HL-60 (cell line): ENCODE data around the gene NKD2.

Source experiments
- DNase-seq, 2 experiments: peaks; one replicate each; pipeline ENCODE4 v3.0.0-alpha.2; 2010 to 2020; ENCODE audit warnings: low read depth in 1 of 2, low spot score in 1 of 2
- H3K27ac ChIP-seq: fragments of 250-450 bp; sonication (Bioruptor Pico); replicated peaks from 2 replicates; pipeline ENCODE4 v1.5.1; 2020; ENCODE audit warnings: mild to moderate bottlenecking, moderate library complexity
- H3K27me3 ChIP-seq: fragments of 250-450 bp; sonication (Bioruptor Pico); 2 replicates; pipeline ENCODE4 v1.5.1; 2021; ENCODE audit warnings: mild to moderate bottlenecking, moderate library complexity; ENCODE audit not compliant: insufficient read depth, poor library complexity, severe bottlenecking
- H3K4me3 ChIP-seq: replicated peaks from 2 replicates; pipeline ENCODE4 v1.5.1; 2011; ENCODE audit warnings: mild to moderate bottlenecking, control low read depth, low read length; ENCODE audit not compliant: insufficient read depth
- CTCF ChIP-seq: IDR thresholded peaks from one replicate; pipeline ENCODE4 v1.5.1; 2011; ENCODE audit warnings: low read length, control low read depth, inconsistent platforms; ENCODE audit not compliant: insufficient read depth
- GABPA ChIP-seq: IDR thresholded peaks from 2 replicates; pipeline ENCODE4 v1.6.1; 2012; ENCODE audit warnings: low read depth
- POLR2AphosphoS5 ChIP-seq: IDR thresholded peaks from 2 replicates; pipeline ENCODE4 v1.6.1; 2012; ENCODE audit warnings: low read depth
- SPI1 ChIP-seq: IDR thresholded peaks from 2 replicates; pipeline ENCODE4 v1.6.1; 2012; ENCODE audit warnings: low read depth, mild to moderate bottlenecking, borderline replicate concordance
- TF ChIP-seq, protein P1 (sequence below): IDR thresholded peaks from 2 replicates; pipeline ENCODE4 v1.6.1; 2012; ENCODE audit warnings: low read depth; ENCODE audit not compliant: insufficient replicate concordance

Gene NKD2

DNA sequence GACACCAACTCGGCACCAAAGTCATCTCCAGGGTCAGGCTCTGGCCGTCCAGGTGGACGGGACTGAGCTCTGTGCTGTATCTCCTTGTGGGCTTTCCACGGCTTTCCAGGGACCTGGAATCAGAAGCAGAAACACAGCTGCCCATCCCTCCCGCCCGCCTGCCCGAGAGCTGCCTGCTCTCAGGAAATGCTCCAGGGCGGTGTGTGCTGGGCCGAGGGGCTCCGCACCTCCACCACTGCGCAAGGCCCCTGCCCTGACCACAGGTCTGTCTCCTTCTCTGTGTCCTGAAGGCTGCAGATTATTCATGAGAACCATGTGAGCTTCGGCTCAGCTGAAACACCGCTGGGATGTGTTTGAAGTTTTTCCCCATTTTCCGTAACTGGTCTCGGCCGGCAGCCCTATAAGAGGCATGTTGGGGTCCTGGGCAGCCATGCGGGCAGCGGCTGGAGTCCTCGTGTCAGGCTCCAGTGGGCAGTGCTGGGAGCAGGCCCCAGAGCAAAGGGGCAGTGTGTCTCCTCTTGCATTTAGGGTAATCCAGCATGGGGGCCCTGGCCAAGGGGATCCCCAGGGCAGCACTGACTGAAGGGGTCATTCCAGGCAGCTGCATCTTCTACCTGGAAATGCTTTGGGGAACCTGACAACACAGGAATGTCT lies 22.8 kb downstream of the NKD2 start:
- DNase-seq: no peak
- no peaks in the 10 kb centered on the region for H3K27me3 ChIP-seq

GRCh38 chr5:1032011-1032410 lies 23.4 kb downstream of the NKD2 start:
- DNase-seq: no peak
- TF ChIP-seq SPI1 (no peak), POLR2AphosphoS5 (no peak), CTCF (no peak), GABPA (no peak)
- TF ChIP-seq, protein P1, sequence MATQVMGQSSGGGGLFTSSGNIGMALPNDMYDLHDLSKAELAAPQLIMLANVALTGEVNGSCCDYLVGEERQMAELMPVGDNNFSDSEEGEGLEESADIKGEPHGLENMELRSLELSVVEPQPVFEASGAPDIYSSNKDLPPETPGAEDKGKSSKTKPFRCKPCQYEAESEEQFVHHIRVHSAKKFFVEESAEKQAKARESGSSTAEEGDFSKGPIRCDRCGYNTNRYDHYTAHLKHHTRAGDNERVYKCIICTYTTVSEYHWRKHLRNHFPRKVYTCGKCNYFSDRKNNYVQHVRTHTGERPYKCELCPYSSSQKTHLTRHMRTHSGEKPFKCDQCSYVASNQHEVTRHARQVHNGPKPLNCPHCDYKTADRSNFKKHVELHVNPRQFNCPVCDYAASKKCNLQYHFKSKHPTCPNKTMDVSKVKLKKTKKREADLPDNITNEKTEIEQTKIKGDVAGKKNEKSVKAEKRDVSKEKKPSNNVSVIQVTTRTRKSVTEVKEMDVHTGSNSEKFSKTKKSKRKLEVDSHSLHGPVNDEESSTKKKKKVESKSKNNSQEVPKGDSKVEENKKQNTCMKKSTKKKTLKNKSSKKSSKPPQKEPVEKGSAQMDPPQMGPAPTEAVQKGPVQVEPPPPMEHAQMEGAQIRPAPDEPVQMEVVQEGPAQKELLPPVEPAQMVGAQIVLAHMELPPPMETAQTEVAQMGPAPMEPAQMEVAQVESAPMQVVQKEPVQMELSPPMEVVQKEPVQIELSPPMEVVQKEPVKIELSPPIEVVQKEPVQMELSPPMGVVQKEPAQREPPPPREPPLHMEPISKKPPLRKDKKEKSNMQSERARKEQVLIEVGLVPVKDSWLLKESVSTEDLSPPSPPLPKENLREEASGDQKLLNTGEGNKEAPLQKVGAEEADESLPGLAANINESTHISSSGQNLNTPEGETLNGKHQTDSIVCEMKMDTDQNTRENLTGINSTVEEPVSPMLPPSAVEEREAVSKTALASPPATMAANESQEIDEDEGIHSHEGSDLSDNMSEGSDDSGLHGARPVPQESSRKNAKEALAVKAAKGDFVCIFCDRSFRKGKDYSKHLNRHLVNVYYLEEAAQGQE: no peak
- H3K27ac ChIP-seq: no peak overlapping the region
- H3K4me3 ChIP-seq: no peak overlapping the region
- no peaks in the 10 kb centered on the region for H3K27me3 ChIP-seq

More for the DNA sequence above, 22.8 kb downstream of the NKD2 start:
- Histone ChIP-seq H3K4me3 (no peak overlapping the region), H3K27ac (no peak overlapping the region)
- TF ChIP-seq POLR2AphosphoS5: no peak
- TF ChIP-seq CTCF: no peak
- no peak for TF ChIP-seq GABPA
- TF ChIP-seq, protein P1: no peak
- TF ChIP-seq SPI1: no peak

DNA sequence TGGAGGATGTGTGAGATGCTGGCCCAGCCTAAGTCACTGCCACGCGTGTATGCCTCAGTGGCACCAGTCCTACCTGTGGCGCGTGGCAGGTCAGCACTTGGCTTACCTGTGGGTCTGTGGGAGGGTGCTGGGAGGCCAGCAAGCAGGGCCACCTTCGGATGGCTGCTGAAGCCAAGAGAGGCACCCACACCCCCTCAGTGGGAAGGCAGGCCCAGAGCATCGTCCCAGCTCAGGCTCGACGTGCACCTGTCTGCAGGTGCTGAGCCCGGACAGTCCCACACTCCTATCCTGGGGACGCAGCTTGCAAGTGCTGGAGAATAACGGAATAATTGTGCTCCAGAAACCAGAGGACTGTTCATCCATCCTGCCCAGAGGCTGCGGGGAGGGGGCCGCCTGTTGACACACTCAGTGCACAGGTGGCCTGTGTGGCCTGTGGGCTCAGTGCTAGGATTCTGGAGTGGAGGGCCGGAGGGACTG lies 24.0 kb downstream of the NKD2 start:
- Histone ChIP-seq H3K4me3 (no peak overlapping the region), H3K27me3 (no peaks in the 10 kb centered on the region), H3K27ac (no peak overlapping the region)
- DNase-seq: no peak
- TF ChIP-seq, protein P1: no peak
- no peak for TF ChIP-seq POLR2AphosphoS5
